ENCODE data around the gene AMN.

DNA sequence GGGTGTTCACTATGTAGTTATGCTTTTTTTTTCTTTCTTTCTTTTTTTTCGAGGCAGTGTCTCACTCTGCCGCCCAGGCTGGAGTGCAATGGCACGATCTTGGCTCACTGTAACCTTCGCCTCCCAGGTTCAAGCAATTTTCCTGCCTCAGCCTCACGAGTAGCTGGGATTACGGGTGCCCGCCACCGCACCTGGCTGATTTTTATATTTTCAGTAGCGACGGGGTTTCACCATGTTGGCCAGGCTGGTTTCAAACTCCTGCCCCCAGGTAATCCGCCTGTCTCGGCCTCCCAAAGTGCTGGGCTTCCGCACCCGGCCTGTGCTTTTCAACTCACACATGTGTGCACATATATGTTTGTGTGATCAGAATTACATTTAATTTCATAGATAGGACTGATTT is 38.9 kb upstream of the AMN start:
- TF ChIP-seq, protein P1, sequence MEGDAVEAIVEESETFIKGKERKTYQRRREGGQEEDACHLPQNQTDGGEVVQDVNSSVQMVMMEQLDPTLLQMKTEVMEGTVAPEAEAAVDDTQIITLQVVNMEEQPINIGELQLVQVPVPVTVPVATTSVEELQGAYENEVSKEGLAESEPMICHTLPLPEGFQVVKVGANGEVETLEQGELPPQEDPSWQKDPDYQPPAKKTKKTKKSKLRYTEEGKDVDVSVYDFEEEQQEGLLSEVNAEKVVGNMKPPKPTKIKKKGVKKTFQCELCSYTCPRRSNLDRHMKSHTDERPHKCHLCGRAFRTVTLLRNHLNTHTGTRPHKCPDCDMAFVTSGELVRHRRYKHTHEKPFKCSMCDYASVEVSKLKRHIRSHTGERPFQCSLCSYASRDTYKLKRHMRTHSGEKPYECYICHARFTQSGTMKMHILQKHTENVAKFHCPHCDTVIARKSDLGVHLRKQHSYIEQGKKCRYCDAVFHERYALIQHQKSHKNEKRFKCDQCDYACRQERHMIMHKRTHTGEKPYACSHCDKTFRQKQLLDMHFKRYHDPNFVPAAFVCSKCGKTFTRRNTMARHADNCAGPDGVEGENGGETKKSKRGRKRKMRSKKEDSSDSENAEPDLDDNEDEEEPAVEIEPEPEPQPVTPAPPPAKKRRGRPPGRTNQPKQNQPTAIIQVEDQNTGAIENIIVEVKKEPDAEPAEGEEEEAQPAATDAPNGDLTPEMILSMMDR (IDR thresholded peaks at IDR 0.05) = no peak
- no peak for TF ChIP-seq POLR2A (IDR thresholded peaks at IDR 0.05)

Data from ovary (tissue), 3 donors.